B cell (primary cell): Measurements from ENCODE around the gene TET3.

Experiments
- CTCF ChIP-seq: fragments of 200-600 bp; IDR thresholded peaks from one replicate; pipeline ENCODE4 v1.8.0; 2022; ENCODE audit warnings: antibody characterized with exemption, mild to moderate bottlenecking
- EZH2 ChIP-seq: IDR thresholded peaks from 2 replicates; pipeline ENCODE4 v1.6.1; 2012; ENCODE audit warnings: borderline replicate concordance, low read depth, mild to moderate bottlenecking, moderate library complexity, low read length; ENCODE audit not compliant: insufficient read depth, poor library complexity, severe bottlenecking

- no peak for TF ChIP-seq CTCF
- no peak for TF ChIP-seq EZH2
These were observed 22.7 kb upstream of the TET3 start for GRCh38 chr2:73961823-73962615.
